HEK293 (cell line): ENCODE results near the gene MIA2.

Experiments
- GLIS2 ChIP-seq: fragments of 450-650 bp; formaldehyde crosslinking; IDR thresholded peaks from 2 replicates; pipeline ENCODE4 v1.5.1; 2016; ENCODE audit warnings: missing biosample characterization, missing genetic modification characterization
- KLF9 ChIP-seq: fragments of 450-650 bp; formaldehyde crosslinking; IDR thresholded peaks from 2 replicates; pipeline ENCODE4 v1.5.1; 2016; ENCODE audit warnings: missing biosample characterization, missing genetic modification characterization, low read depth
- SP3 ChIP-seq: fragments of 450-650 bp; formaldehyde crosslinking; IDR thresholded peaks from 2 replicates; pipeline ENCODE4 v1.5.1; 2016; ENCODE audit warnings: missing biosample characterization, missing genetic modification characterization
- ZBTB20 ChIP-seq: fragments of 450-650 bp; formaldehyde crosslinking; IDR thresholded peaks from 2 replicates; pipeline ENCODE4 v1.5.1; 2016; ENCODE audit warnings: missing biosample characterization, missing genetic modification characterization
- ZBTB8A ChIP-seq: fragments of 450-650 bp; formaldehyde crosslinking; IDR thresholded peaks from 2 replicates; pipeline ENCODE4 v1.5.1; 2016; ENCODE audit warnings: missing biosample characterization, missing genetic modification characterization
- ZFHX2 ChIP-seq: fragments of 450-650 bp; formaldehyde crosslinking; conservative IDR thresholded peaks from 2 replicates; pipeline ENCODE4 v1.5.1; 2016; ENCODE audit warnings: missing biosample characterization, missing genetic modification characterization
- ZFP37 ChIP-seq: fragments of 450-650 bp; formaldehyde crosslinking; IDR thresholded peaks from 2 replicates; pipeline ENCODE4 v1.5.1; 2016; ENCODE audit warnings: missing biosample characterization, missing genetic modification characterization
- ZNF16 ChIP-seq: fragments of 450-650 bp; formaldehyde crosslinking; IDR thresholded peaks from 2 replicates; pipeline ENCODE4 v1.5.1; 2016; ENCODE audit warnings: low read depth, missing biosample characterization, missing genetic modification characterization
- ZNF2 ChIP-seq: fragments of 450-650 bp; formaldehyde crosslinking; IDR thresholded peaks from 2 replicates; pipeline ENCODE4 v1.5.1; 2016; ENCODE audit warnings: missing biosample characterization, missing genetic modification characterization
- ZNF24 ChIP-seq: fragments of 450-650 bp; formaldehyde crosslinking; IDR thresholded peaks from 2 replicates; pipeline ENCODE4 v1.5.1; 2016; ENCODE audit warnings: missing biosample characterization, missing genetic modification characterization
- ZNF394 ChIP-seq: fragments of 450-650 bp; formaldehyde crosslinking; IDR thresholded peaks from 2 replicates; pipeline ENCODE4 v1.5.1; 2016; ENCODE audit warnings: missing biosample characterization, missing genetic modification characterization, mild to moderate bottlenecking, moderate library complexity, borderline replicate concordance
- ZNF48 ChIP-seq: fragments of 450-650 bp; formaldehyde crosslinking; IDR thresholded peaks from 2 replicates; pipeline ENCODE4 v1.5.1; 2016; ENCODE audit warnings: missing biosample characterization, missing genetic modification characterization
- ZNF600 ChIP-seq: fragments of 450-650 bp; formaldehyde crosslinking; IDR thresholded peaks from 2 replicates; pipeline ENCODE4 v1.5.1; 2016; ENCODE audit warnings: missing biosample characterization, missing genetic modification characterization
- ZNF624 ChIP-seq: fragments of 450-650 bp; formaldehyde crosslinking; IDR thresholded peaks from 2 replicates; pipeline ENCODE4 v1.5.1; 2017; ENCODE audit warnings: missing biosample characterization, missing genetic modification characterization
- ZNF629 ChIP-seq: fragments of 450-650 bp; formaldehyde crosslinking; IDR thresholded peaks from 2 replicates; pipeline ENCODE4 v1.5.1; 2017; ENCODE audit warnings: missing biosample characterization, missing genetic modification characterization
- ZNF830 ChIP-seq: fragments of 450-650 bp; IDR thresholded peaks from 2 replicates; pipeline ENCODE4 v1.5.0; 2018; ENCODE audit warnings: missing biosample characterization, missing genetic modification characterization, low read depth, mild to moderate bottlenecking, moderate library complexity
- ZSCAN23 ChIP-seq: fragments of 450-650 bp; formaldehyde crosslinking; IDR thresholded peaks from 2 replicates; pipeline ENCODE4 v1.5.1; 2016; ENCODE audit warnings: missing biosample characterization, missing genetic modification characterization
- TF ChIP-seq, protein P1 (sequence below): fragments of 450-650 bp; IDR thresholded peaks from 2 replicates; pipeline ENCODE4 v1.5.1; 2018; ENCODE audit warnings: missing biosample characterization, mild to moderate bottlenecking, missing genetic modification characterization
- TF ChIP-seq, protein P2 (sequence below): fragments of 450-650 bp; formaldehyde crosslinking; IDR thresholded peaks from 2 replicates; pipeline ENCODE4 v1.5.1; 2016; ENCODE audit warnings: missing biosample characterization, missing genetic modification characterization
- TF ChIP-seq, protein P3 (sequence below): fragments of 450-650 bp; formaldehyde crosslinking; conservative IDR thresholded peaks from 2 replicates; pipeline ENCODE4 v1.5.1; 2016; ENCODE audit warnings: low read depth, missing biosample characterization, missing genetic modification characterization
- TF ChIP-seq, protein P4 (sequence below): fragments of 450-650 bp; formaldehyde crosslinking; optimal IDR thresholded peaks from 2 replicates; pipeline ENCODE3; 2016; ENCODE audit warnings: missing biosample characterization, mild to moderate bottlenecking, missing genetic modification characterization
- TF ChIP-seq, protein P5 (sequence below): fragments of 450-650 bp; formaldehyde crosslinking; IDR thresholded peaks from 2 replicates; pipeline ENCODE4 v1.5.1; 2016; ENCODE audit warnings: missing biosample characterization, missing genetic modification characterization

MIA2 gene

GRCh38 chr14:39266871-39267607 is 33.3 kb downstream of the MIA2 start (continued):
- TF ChIP-seq ZNF600 (tag by site-specific recombination) = peak; percentile 86
- TF ChIP-seq ZNF2 (tag by site-specific recombination) = peak; percentile 59; the same call in 1 of the 2 replicates
- no peak for TF ChIP-seq ZNF24 (tag by site-specific recombination)
- TF ChIP-seq ZFHX2 = no peak
- no peak for TF ChIP-seq ZSCAN23
- TF ChIP-seq GLIS2 (tag by site-specific recombination) = peak; percentile 49
- TF ChIP-seq ZNF629 (tag by site-specific recombination) = peak; percentile 11; the same call in 1 of the 2 replicates
- TF ChIP-seq ZFP37 (tag by site-specific recombination) = peak; percentile 82
- TF ChIP-seq, protein P1, sequence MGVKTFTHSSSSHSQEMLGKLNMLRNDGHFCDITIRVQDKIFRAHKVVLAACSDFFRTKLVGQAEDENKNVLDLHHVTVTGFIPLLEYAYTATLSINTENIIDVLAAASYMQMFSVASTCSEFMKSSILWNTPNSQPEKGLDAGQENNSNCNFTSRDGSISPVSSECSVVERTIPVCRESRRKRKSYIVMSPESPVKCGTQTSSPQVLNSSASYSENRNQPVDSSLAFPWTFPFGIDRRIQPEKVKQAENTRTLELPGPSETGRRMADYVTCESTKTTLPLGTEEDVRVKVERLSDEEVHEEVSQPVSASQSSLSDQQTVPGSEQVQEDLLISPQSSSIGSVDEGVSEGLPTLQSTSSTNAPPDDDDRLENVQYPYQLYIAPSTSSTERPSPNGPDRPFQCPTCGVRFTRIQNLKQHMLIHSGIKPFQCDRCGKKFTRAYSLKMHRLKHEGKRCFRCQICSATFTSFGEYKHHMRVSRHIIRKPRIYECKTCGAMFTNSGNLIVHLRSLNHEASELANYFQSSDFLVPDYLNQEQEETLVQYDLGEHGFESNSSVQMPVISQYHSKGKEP = 0 out of 2 replicates have a peak, but pooled peaks have one; percentile 8
- no peak for TF ChIP-seq ZNF830 (tag by site-specific recombination)
- TF ChIP-seq, protein P2, sequence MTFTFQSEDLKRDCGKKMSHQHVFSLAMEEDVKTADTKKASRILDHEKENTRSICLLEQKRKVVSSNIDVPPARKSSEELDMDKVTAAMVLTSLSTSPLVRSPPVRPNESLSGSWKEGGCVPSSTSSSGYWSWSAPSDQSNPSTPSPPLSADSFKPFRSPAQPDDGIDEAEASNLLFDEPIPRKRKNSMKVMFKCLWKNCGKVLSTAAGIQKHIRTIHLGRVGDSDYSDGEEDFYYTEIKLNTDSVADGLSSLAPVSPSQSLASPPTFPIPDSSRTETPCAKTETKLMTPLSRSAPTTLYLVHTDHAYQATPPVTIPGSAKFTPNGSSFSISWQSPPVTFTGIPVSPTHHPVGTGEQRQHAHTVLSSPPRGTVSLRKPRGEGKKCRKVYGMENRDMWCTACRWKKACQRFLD (tag by site-specific recombination) = no peak
- peak; percentile 86 for TF ChIP-seq ZBTB20 (tag by site-specific recombination)
- no peak for TF ChIP-seq ZNF48 (tag by site-specific recombination)
- TF ChIP-seq, protein P3, sequence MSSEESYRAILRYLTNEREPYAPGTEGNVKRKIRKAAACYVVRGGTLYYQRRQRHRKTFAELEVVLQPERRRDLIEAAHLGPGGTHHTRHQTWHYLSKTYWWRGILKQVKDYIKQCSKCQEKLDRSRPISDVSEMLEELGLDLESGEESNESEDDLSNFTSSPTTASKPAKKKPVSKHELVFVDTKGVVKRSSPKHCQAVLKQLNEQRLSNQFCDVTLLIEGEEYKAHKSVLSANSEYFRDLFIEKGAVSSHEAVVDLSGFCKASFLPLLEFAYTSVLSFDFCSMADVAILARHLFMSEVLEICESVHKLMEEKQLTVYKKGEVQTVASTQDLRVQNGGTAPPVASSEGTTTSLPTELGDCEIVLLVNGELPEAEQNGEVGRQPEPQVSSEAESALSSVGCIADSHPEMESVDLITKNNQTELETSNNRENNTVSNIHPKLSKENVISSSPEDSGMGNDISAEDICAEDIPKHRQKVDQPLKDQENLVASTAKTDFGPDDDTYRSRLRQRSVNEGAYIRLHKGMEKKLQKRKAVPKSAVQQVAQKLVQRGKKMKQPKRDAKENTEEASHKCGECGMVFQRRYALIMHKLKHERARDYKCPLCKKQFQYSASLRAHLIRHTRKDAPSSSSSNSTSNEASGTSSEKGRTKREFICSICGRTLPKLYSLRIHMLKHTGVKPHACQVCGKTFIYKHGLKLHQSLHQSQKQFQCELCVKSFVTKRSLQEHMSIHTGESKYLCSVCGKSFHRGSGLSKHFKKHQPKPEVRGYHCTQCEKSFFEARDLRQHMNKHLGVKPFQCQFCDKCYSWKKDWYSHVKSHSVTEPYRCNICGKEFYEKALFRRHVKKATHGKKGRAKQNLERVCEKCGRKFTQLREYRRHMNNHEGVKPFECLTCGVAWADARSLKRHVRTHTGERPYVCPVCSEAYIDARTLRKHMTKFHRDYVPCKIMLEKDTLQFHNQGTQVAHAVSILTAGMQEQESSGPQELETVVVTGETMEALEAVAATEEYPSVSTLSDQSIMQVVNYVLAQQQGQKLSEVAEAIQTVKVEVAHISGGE (tag by site-specific recombination) = peak; percentile 53
- TF ChIP-seq ZBTB8A (tag by site-specific recombination) = 0 out of 2 replicates have a peak, but pooled peaks have one; percentile 3
- TF ChIP-seq ZNF16 (tag by site-specific recombination) = no peak
- peak; percentile 99 for TF ChIP-seq ZNF394 (tag by site-specific recombination)
- TF ChIP-seq ZNF624 (tag by site-specific recombination) = no peak
- 0 out of 2 replicates have a peak, but pooled peaks have one; percentile 20 for TF ChIP-seq SP3 (tag by site-specific recombination)
- TF ChIP-seq, protein P4, sequence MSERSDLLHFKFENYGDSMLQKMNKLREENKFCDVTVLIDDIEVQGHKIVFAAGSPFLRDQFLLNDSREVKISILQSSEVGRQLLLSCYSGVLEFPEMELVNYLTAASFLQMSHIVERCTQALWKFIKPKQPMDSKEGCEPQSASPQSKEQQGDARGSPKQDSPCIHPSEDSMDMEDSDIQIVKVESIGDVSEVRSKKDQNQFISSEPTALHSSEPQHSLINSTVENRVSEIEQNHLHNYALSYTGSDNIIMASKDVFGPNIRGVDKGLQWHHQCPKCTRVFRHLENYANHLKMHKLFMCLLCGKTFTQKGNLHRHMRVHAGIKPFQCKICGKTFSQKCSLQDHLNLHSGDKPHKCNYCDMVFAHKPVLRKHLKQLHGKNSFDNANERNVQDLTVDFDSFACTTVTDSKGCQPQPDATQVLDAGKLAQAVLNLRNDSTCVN = peak; percentile 90
- TF ChIP-seq KLF9 (tag by site-specific recombination) = 0 out of 2 replicates have a peak, but pooled peaks have one; percentile 9
- TF ChIP-seq, protein P5, sequence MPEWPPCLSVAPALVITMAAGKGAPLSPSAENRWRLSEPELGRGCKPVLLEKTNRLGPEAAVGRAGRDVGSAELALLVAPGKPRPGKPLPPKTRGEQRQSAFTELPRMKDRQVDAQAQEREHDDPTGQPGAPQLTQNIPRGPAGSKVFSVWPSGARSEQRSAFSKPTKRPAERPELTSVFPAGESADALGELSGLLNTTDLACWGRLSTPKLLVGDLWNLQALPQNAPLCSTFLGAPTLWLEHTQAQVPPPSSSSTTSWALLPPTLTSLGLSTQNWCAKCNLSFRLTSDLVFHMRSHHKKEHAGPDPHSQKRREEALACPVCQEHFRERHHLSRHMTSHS (tag by site-specific recombination) = no peak
